Measurements from ENCODE around the gene RAB1B.

GRCh38 chr11:66299186-66299585 is 30.7 kb downstream of the RAB1B start:
- TF ChIP-seq EP300 (IDR thresholded peaks at IDR 0.05) (no peak), POLR2A (IDR thresholded peaks at IDR 0.05) (no peak), CTCF (IDR thresholded peaks at IDR 0.05) (no peak)
